Naive thymus-derived CD4-positive, alpha-beta T cell (primary cell): ENCODE results near the gene STX12. TPM values are rescaled to one million over a fixed set of nuclear protein-coding genes. Genes with fewer than 3 reads are reported as not detected.

Source experiments
- ATAC-seq: fragments of 150-1000 bp; cut with Tn5 transposase; 2 replicates; pipeline ENCODE4 v1.10.0; 2021; ENCODE audit warnings: mild to moderate bottlenecking, moderate library complexity
- CTCF ChIA-PET: fragments of 350-600 bp; sonication (Branson Sonifier 250); formaldehyde crosslinking; loops from one replicate; lab custom pipeline; 2021; ENCODE audit warnings: antibody characterized with exemption; lab: Charles Lee
- POLR2A ChIA-PET: fragments of 350-600 bp; sonication (Branson Sonifier 250); formaldehyde crosslinking; loops from one replicate; lab custom pipeline; 2021; ENCODE audit warnings: antibody characterized with exemption, inconsistent platforms; lab: Charles Lee
- DNase-seq, 9 donors: peaks; one replicate each; pipeline versions ENCODE4 v3.0.0 to v3.0.0-alpha.2; 2020 to 2022; ENCODE audit warnings: mixed read lengths in 1 of 9
- H3K27ac ChIP-seq: one replicate; pipeline ENCODE4 v1.7.0; 2013; ENCODE audit warnings: mild to moderate bottlenecking, low read depth, low read length, moderate library complexity
- H3K27me3 ChIP-seq, 2 donors: one replicate each; pipeline ENCODE4 v1.7.0; 2013; ENCODE audit warnings: low read length in 2 of 2, mild to moderate bottlenecking in 2 of 2, moderate library complexity in 2 of 2; ENCODE audit not compliant: control insufficient read depth in 2 of 2, insufficient read depth in 2 of 2
- H3K36me3 ChIP-seq, 3 experiments: 1 replicate in 2 of 3; 2 replicates in 1 of 3; pipeline ENCODE4 v1.7.0; 2013; ENCODE audit warnings: low read length in 3 of 3, mild to moderate bottlenecking in 3 of 3, moderate library complexity in 1 of 3; ENCODE audit not compliant: insufficient read depth in 3 of 3, control insufficient read depth in 2 of 3
- H3K4me1 ChIP-seq, 2 donors: one replicate each; pipeline ENCODE4 v1.7.0; 2013; ENCODE audit warnings: low read length in 2 of 2, mild to moderate bottlenecking in 2 of 2, moderate library complexity in 1 of 2; ENCODE audit not compliant: control insufficient read depth in 2 of 2, insufficient read depth in 2 of 2
- H3K4me3 ChIP-seq: 2 replicates; pipeline ENCODE4 v1.7.0; 2013; ENCODE audit warnings: mild to moderate bottlenecking, low read length
- H3K9me3 ChIP-seq, 3 experiments: 1 replicate in 2 of 3; 2 replicates in 1 of 3; pipeline ENCODE4 v1.7.0; 2013; ENCODE audit warnings: low read length in 3 of 3; ENCODE audit not compliant: control insufficient read depth in 2 of 3
- H3K27ac Mint-ChIP-seq, 9 donors: one replicate each; pipeline ENCODE4 v1.8.0; 2020 to 2022; ENCODE audit warnings: mixed read lengths in 9 of 9, mild to moderate bottlenecking in 8 of 9, moderate library complexity in 5 of 9, inconsistent platforms in 2 of 9
- H3K27me3 Mint-ChIP-seq, 5 donors: one replicate each; pipeline ENCODE4 v1.8.0; 2021 to 2022; ENCODE audit warnings: mixed read lengths in 5 of 5, mild to moderate bottlenecking in 1 of 5
- H3K36me3 Mint-ChIP-seq, 5 donors: one replicate each; pipeline ENCODE4 v1.8.0; 2020 to 2022; ENCODE audit warnings: mixed read lengths in 5 of 5, mild to moderate bottlenecking in 3 of 5, inconsistent platforms in 1 of 5
- H3K4me1 Mint-ChIP-seq, 7 donors: one replicate each; pipeline ENCODE4 v1.8.0; 2020 to 2022; ENCODE audit warnings: mixed read lengths in 7 of 7, mild to moderate bottlenecking in 3 of 7, inconsistent platforms in 1 of 7
- H3K4me3 Mint-ChIP-seq, 10 donors: one replicate each; pipeline ENCODE4 v1.8.0; 2020 to 2022; ENCODE audit warnings: mild to moderate bottlenecking in 10 of 10, mixed read lengths in 10 of 10, moderate library complexity in 6 of 10, inconsistent platforms in 2 of 10
- H3K9me3 Mint-ChIP-seq, 11 donors: one replicate each; pipeline ENCODE4 v1.8.0; 2020 to 2022; ENCODE audit warnings: mixed read lengths in 11 of 11, mild to moderate bottlenecking in 4 of 11, inconsistent platforms in 1 of 11, moderate library complexity in 1 of 11
- intact Hi-C, 2 donors: fragments of 100-400 bp; cut with micrococcal nuclease; formaldehyde crosslinking; loops; one replicate each; pipeline ENCODE4 v1.15.1; 2023
- polyA plus RNA-seq, 2 donors: library from polyadenylated mRNA; unstranded; fragments of 300-500 nt; fragmentation: Illumina TruSeq; gene quantifications; one replicate each; pipeline ENCODE4 v1.2.3, GENCODE V29; 2021
- total RNA-seq, 6 experiments: library from RNA in 5 of 6; stranded (reverse) in 5 of 6; gene quantifications; 1 replicate in 5 of 6; 2 replicates in 1 of 6; pipeline ENCODE4 v1.2.3 and lab custom pipeline; 2021 to 2026

The STX12 gene
- total and polyA plus RNA-seq, 7 experiments from 2014 or later, result 9.3 to 38.7 (median 26.9) TPM

DNA sequence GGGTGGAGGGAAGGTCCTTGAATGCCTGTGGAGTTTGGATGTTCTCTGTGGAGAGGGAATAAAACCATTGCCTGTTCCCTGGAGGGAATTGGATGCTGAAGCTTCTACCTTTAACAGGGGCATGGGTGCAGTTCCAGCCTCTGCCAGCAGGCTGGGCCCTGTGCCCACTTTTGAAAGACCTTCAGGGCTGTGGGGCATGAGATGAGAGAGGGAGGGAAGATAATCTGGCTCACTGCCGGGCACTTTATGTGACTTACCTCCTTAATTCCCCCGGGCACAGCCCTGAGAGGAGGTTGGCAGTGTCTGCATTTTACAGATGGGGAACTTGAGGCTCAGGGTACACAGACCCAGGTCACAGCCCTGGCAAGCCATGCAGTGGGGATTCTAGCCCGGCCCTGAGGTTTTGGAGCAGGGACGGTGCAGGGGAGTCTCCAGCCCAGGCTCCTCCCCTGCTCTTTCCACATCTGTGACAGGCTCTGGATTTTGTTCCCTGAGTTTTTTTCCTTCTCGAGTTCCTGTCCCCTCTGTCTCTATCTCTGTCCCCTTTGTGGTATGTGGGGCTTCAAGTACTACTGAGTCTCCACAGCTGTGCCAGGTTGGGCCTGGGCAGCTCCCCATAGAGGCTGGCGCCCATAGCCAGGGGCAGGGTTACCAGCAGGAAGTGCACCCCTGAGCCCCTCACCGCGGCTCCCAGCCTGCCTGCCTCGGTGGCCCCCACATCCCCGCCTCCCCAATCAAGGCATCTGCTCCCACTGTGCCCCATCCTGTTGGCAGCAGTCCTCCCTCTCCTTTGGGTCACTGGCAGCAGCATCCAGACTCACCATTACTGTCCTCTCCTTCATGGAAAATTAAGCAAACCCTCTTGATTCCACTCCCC, 85.3 kb downstream of the STX12 start:
- peak; percentile 97 for ATAC-seq
- Histone ChIP-seq H3K36me3 (no peaks in the 10 kb centered on the region), H3K27me3 (no peaks in the 10 kb centered on the region), H3K9me3 (no peaks in the 10 kb centered on the region), H3K4me3 (no peak overlapping the region), H3K27ac (no peak overlapping the region), H3K4me1 (peaks cover 0 to 10% of the 10 kb centered on the region in 2 donors)
- no peaks in the 10 kb centered on the region for H3K36me3 Mint-ChIP-seq
- ChIA-PET POLR2A (interaction anchor here (0.7 to 1.4 kb wide), 5 partner anchors 15 to 122 kb away, joined by 3 read pairs; partner anchors contain the start of gene XKR8), CTCF (interaction anchor here (0.6 to 3.9 kb wide), 12 partner anchors 15 to 350 kb away, joined by 3 to 33 read pairs (median 4); partner anchors contain the start of gene STX12)
- H3K4me1 Mint-ChIP-seq, result peaks cover 7 to 36% (median 28%) of the 10 kb centered on the region in 7 donors
- H3K27ac Mint-ChIP-seq, result peak overlapping the region in 5 of 9 donors; percentile 33 to 78 (median 74)
- peak overlapping the region in 6 of 10 donors; percentile 14 to 61 (median 40) for H3K4me3 Mint-ChIP-seq
- H3K9me3 Mint-ChIP-seq, result no peaks in the 10 kb centered on the region
- H3K27me3 Mint-ChIP-seq, result no peaks in the 10 kb centered on the region
- intact Hi-C loops, result loop anchor here (1.0 to 5.0 kb wide), 13 partner anchors 28 to 351 kb away; partner anchors contain the start of genes EYA3 (in 2 of the 2) and XKR8 (in 1 of the 2)
- peak; percentile 71 to 86 (median 80) for DNase-seq

DNA sequence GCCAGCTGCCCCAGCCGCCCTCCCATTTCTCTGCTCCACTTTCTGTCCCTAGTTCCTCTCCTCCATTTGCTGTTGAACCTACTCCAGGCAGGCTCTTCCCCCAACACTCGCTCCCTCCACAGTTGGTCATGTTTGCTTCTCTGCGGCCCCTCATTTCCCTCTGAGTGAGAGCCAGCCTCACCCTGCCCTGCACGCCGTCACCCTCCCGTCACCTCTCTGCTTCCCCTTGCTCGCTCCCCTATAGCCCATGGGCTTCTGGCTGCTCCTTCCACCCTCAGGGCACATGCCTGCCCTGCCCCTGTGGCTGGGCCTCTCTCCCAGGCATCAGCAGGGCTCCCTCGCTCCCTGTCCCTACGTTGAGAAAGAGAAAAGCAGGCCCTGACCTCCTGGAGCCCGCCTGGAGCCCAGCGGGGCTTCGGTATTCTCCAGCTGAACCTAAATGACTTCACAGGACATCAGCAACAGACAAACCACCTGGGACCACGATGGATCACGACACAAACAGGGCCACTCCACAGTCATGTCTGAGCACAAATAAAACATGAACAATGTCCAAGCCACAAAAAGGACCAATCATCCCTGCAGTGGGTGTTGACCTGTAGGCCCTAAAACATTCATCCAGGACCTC, 86.0 kb downstream of the STX12 start:
- Mint-ChIP-seq H3K27ac (peak overlapping the region in 2 of 9 donors; percentile 46 to 74), H3K9me3 (no peaks in the 10 kb centered on the region), H3K27me3 (no peaks in the 10 kb centered on the region), H3K4me3 (peak overlapping the region in 3 of 10 donors; percentile 19 to 48 (median 30)), H3K36me3 (peaks cover 0 to under 1% (median 0%) of the 10 kb centered on the region in 5 donors), H3K4me1 (peaks cover 11 to 43% (median 30%) of the 10 kb centered on the region in 7 donors)
- intact Hi-C loops, result loop anchor here (1.0 to 5.0 kb wide), 13 partner anchors 28 to 350 kb away; partner anchors contain the start of genes EYA3 (in 2 of the 2) and XKR8 (in 1 of the 2)
- Histone ChIP-seq H3K4me3 (no peak overlapping the region), H3K9me3 (no peaks in the 10 kb centered on the region), H3K27ac (no peak overlapping the region), H3K4me1 (peaks cover under 1 to 18% of the 10 kb centered on the region in 2 donors), H3K27me3 (no peaks in the 10 kb centered on the region), H3K36me3 (no peaks in the 10 kb centered on the region)
- DNase-seq, result no peak
- ChIA-PET POLR2A (interaction anchor here (1.4 kb wide), 1 partner anchor 33 kb away, joined by 3 read pairs; no protein-coding TSS in a partner anchor), CTCF (interaction anchor here (1.0 to 3.9 kb wide), 5 partner anchors 72 to 129 kb away, joined by 3 to 33 read pairs (median 6); no protein-coding TSS in a partner anchor)
- ATAC-seq, result no peak

DNA sequence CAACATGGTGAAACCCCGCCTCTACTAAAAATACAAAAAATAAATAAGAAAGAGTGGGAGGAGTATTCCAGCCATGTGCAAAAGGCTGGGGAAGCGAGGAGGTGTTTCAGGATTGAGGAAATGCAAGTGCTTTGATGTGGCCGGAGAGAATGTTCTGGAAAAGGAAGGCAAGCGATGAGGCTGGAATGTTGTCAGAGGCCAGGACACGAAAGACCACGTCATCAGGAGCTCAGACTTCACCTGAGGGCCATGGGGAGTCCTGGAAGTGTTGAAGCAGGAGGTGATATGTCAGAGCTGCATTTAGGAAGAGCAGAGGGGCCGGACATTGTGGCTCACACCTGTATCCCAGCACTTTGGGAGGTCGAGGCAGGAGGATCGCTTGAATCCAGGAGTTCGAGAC, 88.4 kb downstream of the STX12 start:
- POLR2A ChIA-PET, result interaction anchor here (0.6 kb wide), 1 partner anchor 61 kb away, joined by 3 read pairs; no protein-coding TSS in a partner anchor
- no peaks in the 10 kb centered on the region for H3K9me3 Mint-ChIP-seq
- H3K27me3 Mint-ChIP-seq, result no peaks in the 10 kb centered on the region
- intact Hi-C loops, result no loop called here
- ATAC-seq, result no peak
- H3K36me3 Mint-ChIP-seq, result peaks cover 0 to 2% (median 0%) of the 10 kb centered on the region in 5 donors
- peaks cover 3 to 24% of the 10 kb centered on the region in 2 donors for H3K4me1 ChIP-seq
- peaks cover 15 to 57% (median 41%) of the 10 kb centered on the region in 7 donors for H3K4me1 Mint-ChIP-seq
- peak overlapping the region in 4 of 9 donors; percentile 17 to 75 (median 30) for H3K27ac Mint-ChIP-seq
- H3K27ac ChIP-seq, result no peak overlapping the region
- no peak for DNase-seq
- H3K4me3 ChIP-seq, result no peak overlapping the region
- no peak overlapping the region for H3K4me3 Mint-ChIP-seq
- CTCF ChIA-PET, result interaction anchor here (1.3 to 1.6 kb wide), 2 partner anchors 80 to 127 kb away, joined by 3 to 5 read pairs; no protein-coding TSS in a partner anchor
- H3K9me3 ChIP-seq, result no peaks in the 10 kb centered on the region
- no peaks in the 10 kb centered on the region for H3K27me3 ChIP-seq
- no peaks in the 10 kb centered on the region for H3K36me3 ChIP-seq

DNA sequence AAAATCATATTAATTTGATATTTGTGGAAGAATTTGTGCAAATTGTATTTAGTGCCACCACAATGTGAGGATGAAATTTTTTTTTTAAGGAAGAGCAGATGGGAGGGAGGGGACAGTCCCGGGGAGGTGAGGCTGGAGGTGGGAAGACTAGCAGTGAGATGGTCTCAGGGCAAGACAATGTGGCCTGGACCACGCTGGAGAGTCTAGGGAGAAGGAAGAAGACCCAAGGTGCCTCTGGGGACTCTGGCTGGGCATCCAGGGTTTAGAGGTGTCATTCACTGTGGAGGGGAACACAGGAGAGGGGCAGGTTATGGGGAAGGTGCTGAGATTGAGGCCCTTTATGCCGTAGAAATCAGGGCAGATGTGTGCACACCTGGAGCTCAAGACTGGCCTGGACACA, 89.0 kb downstream of the STX12 start:
- ATAC-seq, result no peak
- H3K4me1 Mint-ChIP-seq, result peaks cover 17 to 59% (median 43%) of the 10 kb centered on the region in 7 donors
- POLR2A ChIA-PET, result no interaction called here
- H3K36me3 ChIP-seq, result no peaks in the 10 kb centered on the region
- no peaks in the 10 kb centered on the region for H3K9me3 Mint-ChIP-seq
- intact Hi-C loops, result no loop called here
- DNase-seq, result no peak
- H3K4me1 ChIP-seq, result peaks cover 3 to 24% of the 10 kb centered on the region in 2 donors
- peak overlapping the region in 5 of 9 donors; percentile 1 to 69 (median 39) for H3K27ac Mint-ChIP-seq
- H3K4me3 ChIP-seq, result no peak overlapping the region
- peak overlapping the region in 1 of 10 donors; percentile 33 for H3K4me3 Mint-ChIP-seq
- H3K27me3 Mint-ChIP-seq, result no peaks in the 10 kb centered on the region
- peaks cover 0 to 2% (median 0%) of the 10 kb centered on the region in 5 donors for H3K36me3 Mint-ChIP-seq
- CTCF ChIA-PET, result no interaction called here
- H3K27ac ChIP-seq, result no peak overlapping the region
- H3K27me3 ChIP-seq, result no peaks in the 10 kb centered on the region
- no peaks in the 10 kb centered on the region for H3K9me3 ChIP-seq

DNA sequence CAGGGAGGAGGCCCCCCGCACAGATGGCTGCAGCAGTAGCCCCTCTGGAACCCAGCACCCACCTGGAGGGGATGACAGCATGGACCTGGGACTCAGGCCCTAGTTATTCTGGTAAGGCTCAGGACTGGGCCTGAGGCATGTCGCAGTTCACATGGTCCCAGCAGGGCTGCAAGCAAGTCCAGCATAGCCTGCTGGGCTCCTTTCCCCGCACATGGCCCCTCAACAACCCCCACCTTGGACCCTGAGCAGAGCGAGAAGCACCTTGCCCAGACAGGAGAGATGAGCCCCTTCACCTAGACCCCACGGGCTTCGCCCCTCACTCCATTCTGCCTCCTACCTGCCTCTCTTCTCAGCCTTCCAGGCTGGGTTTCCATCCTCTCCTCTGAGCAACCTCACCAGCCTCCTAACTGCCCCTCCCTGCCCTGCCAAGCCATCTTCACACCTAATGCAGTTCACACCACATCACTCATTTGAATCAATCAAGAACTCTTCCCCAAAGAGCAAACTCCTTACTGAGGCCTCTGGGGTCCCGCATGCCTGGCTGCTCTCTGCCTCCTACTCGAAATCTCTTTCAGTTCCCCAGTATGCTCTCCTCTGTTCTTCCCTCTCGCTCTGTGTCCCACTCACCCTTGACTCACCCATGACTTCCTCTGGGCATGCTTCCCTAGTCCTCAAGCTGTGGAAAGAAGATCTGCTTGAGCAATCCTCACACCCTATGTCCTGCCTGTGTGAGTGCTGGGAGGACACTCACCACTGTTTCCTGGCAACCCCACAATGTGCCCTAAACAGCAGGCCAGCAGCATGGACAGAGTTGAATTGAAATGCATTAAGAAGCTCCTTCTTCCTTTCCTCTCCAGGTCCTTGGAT, 89.9 kb downstream of the STX12 start:
- DNase-seq, result no peak
- Mint-ChIP-seq H3K9me3 (no peaks in the 10 kb centered on the region), H3K4me3 (peak overlapping the region in 4 of 10 donors; percentile 1 to 74 (median 14)), H3K4me1 (peaks cover 22 to 67% (median 47%) of the 10 kb centered on the region in 7 donors), H3K27me3 (no peaks in the 10 kb centered on the region), H3K36me3 (peaks cover 0 to 2% (median 0%) of the 10 kb centered on the region in 5 donors), H3K27ac (peak overlapping the region; percentile 13 to 93 (median 75))
- no peak overlapping the region for H3K27ac ChIP-seq
- no peaks in the 10 kb centered on the region for H3K36me3 ChIP-seq
- intact Hi-C loops, result no loop called here
- H3K9me3 ChIP-seq, result no peaks in the 10 kb centered on the region
- H3K4me3 ChIP-seq, result no peak overlapping the region
- POLR2A ChIA-PET, result no interaction called here
- CTCF ChIA-PET, result interaction anchor here (0.8 kb wide), 1 partner anchor 97 kb away, joined by 3 read pairs; no protein-coding TSS in a partner anchor
- H3K4me1 ChIP-seq, result peaks cover 3 to 24% of the 10 kb centered on the region in 2 donors
- peak; percentile 81 for ATAC-seq
- H3K27me3 ChIP-seq, result no peaks in the 10 kb centered on the region
